Hindlimb muscle (tissue), 1 donor: ENCODE measurements around the gene NRXN3. TPM values are rescaled to one million over a fixed set of nuclear protein-coding genes. Genes with fewer than 3 reads are reported as not detected.

Experiments used
- DNase-seq: peaks from one replicate; pipeline ENCODE4 v3.0.0-alpha.2; 2013
- polyA plus RNA-seq: library from polyadenylated mRNA; unstranded; fragments of 120-200 nt; gene quantifications from one replicate; pipeline ENCODE4 v1.2.1, GENCODE V29; 2013; ENCODE audit not compliant: insufficient read length

The NRXN3 gene
- polyA plus RNA-seq, 1 donor, result 0.40 TPM

GRCh38 chr14:79321070-79321469 lies 1150.9 kb downstream of the NRXN3 start:
- DNase-seq, result no peak

DNA sequence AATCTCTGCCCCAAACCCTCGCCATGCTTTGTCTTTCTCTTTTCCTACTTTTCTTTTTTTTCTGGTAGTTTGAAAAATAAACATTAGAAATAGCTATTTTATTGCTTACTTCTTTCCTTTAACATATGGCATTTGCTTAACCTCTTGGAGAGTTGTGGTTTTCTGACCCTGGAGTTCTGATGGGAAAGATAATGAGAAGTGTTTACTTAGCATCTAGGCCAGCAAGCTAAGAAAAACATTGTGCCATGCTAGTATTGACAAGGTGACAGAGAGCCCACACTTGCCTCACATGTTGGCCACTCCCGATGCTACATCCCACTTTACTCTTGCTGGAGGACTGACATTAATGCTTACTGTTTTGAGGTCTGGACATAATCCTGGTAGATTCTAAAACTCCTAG lies 1154.9 kb downstream of the NRXN3 start:
- no peak for DNase-seq

GRCh38 chr14:79325557-79325956 lies 1155.4 kb downstream of the NRXN3 start:
- no peak for DNase-seq

DNA sequence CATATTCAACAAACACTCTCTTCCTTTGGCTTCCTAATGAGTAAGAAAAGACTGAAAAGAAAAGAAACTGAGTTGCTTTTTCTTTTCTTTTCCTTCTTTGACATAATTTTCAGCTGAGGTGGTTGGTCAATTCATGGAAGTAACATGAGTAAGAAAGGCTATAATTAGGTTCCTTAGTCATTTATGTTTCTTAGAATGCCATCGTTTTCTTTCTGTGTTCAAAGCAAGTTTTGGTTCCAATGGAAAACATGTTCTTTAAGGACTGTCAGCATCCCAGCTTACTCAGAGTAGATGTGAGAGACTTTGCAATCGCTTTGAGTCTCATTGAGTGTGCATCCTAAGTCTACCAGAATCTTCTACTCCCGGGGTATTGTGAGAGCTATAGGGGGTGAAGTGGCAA lies 1158.7 kb downstream of the NRXN3 start:
- no peak for DNase-seq

GRCh38 chr14:79331830-79332229 lies 1161.7 kb downstream of the NRXN3 start:
- no peak for DNase-seq

- DNase-seq, result no peak
Observed at GRCh38 chr14:79332504-79333197, 1162.5 kb downstream of the NRXN3 start.

DNA sequence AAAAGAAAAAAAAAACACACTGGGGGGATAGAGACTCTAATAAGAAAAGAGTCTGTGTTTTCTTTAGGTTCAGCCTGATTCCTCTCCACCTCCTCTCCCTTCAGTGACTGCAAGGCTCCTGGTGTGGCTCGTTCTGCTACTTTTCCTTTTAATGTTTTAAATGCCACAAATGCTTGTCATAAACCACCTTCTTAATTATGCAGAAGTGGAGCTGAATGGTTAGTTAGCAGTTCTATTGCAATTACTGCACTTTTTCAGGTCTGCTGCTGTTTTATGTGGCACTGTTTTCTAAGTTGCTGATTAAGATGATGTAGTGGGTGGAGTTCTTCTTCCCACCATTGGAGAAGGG lies 1163.0 kb downstream of the NRXN3 start:
- DNase-seq, result no peak

- DNase-seq, result no peak
Observed at GRCh38 chr14:79334272-79334671, 1164.1 kb downstream of the NRXN3 start.

- DNase-seq, result no peak
Observed at GRCh38 chr14:79337761-79338160, 1167.6 kb downstream of the NRXN3 start.

- DNase-seq, result no peak
Observed at GRCh38 chr14:79342942-79343341, 1172.8 kb downstream of the NRXN3 start.

DNA sequence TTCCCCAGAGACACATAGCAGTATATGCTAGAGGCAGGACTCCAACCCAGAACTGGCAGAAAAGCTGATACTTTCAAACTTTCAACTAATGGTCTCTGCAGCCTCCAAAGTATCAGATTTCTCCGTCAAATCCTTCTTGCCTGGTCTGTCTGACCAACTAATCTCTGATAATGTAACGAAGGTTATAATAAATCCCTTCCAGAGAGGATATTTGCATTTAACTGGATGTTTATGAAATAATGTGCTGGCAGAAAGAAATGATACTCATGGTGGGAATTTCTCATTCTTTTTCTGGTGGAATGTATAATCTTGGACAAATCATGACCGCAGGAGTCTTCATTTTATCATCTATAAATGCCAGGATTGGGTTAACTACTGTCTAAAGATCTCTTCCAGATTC lies 1180.8 kb downstream of the NRXN3 start:
- no peak for DNase-seq

GRCh38 chr14:79352076-79352630 lies 1182.0 kb downstream of the NRXN3 start:
- DNase-seq, result peak; percentile 29

- no peak for DNase-seq
Observed at GRCh38 chr14:79354336-79354735, 1184.2 kb downstream of the NRXN3 start.

- no peak for DNase-seq
Observed at GRCh38 chr14:79356040-79356439, 1185.9 kb downstream of the NRXN3 start.

DNA sequence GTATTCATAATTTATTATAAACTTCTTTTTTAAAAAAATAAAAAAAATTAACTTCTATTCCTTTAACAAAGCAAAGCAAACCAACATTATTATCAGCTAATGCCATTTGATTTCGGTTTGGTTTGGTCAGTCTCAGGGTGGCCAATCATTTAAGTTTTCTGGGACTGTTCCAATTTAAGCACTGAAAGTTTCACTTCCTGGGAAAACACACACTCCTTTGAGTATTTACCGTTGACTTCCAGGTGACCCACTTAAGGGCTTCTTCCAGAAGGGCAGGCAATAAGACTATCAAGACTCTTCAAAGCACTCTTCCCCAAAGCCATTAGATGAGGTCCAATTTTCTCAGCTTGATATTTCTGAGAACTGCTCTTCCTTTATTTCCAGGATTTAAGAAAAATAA lies 1187.1 kb downstream of the NRXN3 start:
- DNase-seq, result no peak

DNA sequence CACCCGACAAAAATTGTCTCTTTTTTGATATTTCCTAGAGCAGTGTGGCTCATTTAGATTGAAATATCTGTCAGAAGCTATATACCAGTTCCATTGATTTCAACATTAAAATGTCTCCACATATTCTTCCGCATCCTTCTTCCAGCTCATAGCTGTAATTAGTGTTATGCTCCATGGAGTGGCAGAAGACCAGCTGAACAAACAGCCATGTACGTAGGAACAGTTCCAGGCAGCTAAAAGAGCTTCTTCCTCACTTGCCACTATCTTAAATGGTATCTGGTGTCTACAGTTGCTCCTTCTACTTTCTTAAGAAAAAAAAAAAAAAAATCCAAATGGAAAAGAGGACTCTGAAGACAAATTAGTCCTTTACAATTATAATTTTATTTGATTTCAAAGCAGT lies 1193.1 kb downstream of the NRXN3 start:
- DNase-seq, result no peak

GRCh38 chr14:79369359-79370332 lies 1199.5 kb downstream of the NRXN3 start:
- DNase-seq, result no peak

DNA sequence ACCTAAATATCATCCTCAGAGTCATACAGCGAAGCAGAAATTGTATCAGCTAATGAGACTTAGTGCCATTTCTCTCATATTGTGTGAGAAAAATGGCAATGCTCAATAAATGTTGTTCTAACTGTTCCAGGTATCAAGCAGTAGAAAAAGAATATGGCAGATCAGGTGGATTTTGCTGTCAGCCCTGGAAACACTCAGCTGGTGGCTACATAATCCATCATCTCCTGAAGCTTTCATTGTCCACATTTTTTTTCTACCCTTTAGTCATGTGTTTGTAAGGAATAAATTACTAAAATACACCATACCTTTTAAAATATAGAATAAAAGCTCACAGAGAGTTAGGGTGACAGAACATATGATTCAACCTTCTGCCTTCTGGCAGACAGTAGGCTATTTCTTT lies 1200.8 kb downstream of the NRXN3 start:
- no peak for DNase-seq

DNA sequence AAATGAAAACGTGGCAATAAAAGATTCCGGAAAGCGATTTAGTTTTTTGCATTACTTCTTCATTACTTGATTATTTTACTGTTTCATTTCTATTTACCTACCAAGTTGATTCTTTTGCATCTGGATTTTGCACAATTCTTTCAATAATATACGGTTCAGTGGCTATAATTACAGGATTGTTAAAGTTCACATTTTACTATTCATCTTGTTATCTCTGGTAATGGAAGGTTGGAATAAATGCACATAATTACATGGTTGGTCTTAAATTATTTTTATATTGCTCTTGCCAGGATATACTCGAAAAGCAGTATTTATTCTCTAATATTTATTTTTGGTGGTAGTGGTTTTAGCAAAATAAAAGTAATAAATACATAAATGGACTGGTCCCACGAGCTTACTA lies 1203.3 kb downstream of the NRXN3 start:
- no peak for DNase-seq

DNA sequence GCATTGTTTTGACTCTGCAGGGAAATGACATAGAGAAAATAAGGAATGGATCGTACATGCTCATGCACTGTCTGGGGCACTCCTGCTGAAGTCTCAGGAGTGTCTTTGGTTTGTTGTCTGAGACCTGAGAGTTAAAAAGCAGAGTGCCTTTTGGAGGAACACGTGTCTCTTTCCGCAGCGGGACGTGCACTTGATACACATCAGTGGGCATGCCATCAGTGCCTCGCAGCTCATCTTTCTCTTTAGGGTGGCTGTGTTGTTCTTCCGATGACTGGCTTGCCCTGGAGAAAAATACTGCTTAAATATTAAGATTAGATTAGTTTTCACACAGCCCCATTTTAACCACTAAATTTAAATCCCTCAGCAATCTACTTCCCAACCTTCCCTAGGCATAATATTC lies 1205.2 kb downstream of the NRXN3 start:
- no peak for DNase-seq

DNA sequence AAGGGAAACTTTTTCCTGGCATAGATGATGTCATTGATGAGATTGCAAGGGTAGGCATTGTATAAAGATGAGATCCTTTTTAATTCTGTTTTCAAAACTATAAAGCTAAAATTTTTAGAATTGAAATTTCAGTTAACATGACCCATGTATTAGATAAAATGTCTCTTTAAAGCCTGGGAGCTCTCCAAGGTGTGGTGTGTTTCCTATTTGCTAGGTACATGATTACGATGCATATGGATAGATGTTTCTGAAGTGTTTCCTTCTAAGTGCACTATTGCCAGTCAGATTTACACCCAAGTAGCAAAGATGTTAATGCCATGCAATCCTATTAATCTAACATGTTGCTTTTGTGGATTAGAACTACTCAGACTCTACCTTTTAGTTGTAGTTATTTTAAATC lies 1206.4 kb downstream of the NRXN3 start:
- DNase-seq, result no peak

DNA sequence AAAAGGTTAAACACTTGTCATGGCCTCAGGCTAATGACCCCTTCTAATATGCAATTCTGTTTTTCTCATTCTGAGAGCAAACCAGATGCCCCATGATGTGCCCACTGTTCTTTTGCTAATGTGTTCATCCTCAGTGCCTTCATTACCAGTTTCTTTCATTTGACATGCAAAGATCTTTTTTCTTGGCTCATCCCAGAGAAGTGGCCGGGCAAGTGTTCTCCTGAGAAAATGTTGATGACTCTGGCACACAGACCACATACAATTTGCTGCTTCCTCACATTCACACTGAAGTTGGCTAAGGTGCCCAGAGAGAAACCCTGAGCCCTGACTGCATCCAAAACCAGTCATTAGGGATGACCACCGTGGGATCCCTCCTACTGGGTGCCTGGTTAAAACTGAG lies 1207.8 kb downstream of the NRXN3 start:
- DNase-seq, result no peak

- no peak for DNase-seq
Observed at GRCh38 chr14:79379266-79379665, 1209.1 kb downstream of the NRXN3 start.

DNA sequence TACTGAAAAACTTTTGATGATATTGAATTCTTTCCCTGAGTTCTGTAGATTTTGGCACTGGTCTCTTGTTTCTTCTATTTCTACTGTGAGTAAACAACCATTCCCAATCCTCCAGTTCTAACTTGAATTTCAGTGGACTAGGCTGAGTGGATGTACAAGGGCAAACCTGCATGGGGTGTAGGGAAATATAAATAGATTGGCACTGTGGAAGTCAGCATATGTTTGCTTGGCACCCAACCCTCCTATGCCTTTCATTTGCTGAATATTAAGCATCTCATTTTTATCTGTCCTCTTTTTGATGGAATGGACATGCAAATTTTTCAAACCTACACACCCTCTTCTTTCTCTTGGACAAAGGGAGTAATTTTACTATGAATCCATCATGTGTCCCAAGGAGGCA lies 1212.9 kb downstream of the NRXN3 start:
- no peak for DNase-seq
